Uterus (tissue), 4 donors: ENCODE data around the gene BCAS4. TPM values are rescaled to one million over a fixed set of nuclear protein-coding genes. Genes with fewer than 3 reads are reported as not detected.
A peak's percentile ranks its signal among the peaks of the same experiment; 100 is the strongest.
"Not testable (repeated sequence)": the region's sequence is repeated elsewhere in the genome, so short reads cannot be mapped to it uniquely, and the experiment has no call there.

ENCODE experiments used
- DNase-seq, 2 donors: peaks; one replicate each; pipeline ENCODE4 v3.0.0-alpha.2; 2019 to 2020
- H3K27ac ChIP-seq, 2 donors: fragments of 200-600 bp; sonication (generic); 1 replicate in 1 of 2; 2 replicates in 1 of 2; pipeline ENCODE4 v1.5.1; 2016 to 2018
- H3K27me3 ChIP-seq, 2 donors: fragments of 200-600 bp; sonication (generic); one replicate each; pipeline ENCODE4 v1.5.1; 2018 to 2019; ENCODE audit warnings: control low read depth in 1 of 2
- H3K36me3 ChIP-seq, 2 donors: fragments of 200-600 bp; sonication (generic); one replicate each; pipeline ENCODE4 v1.5.1; 2019; ENCODE audit warnings: control low read depth in 1 of 2
- H3K4me1 ChIP-seq, 2 donors: fragments of 200-600 bp; sonication (generic); one replicate each; pipeline ENCODE4 v1.5.1; 2018 to 2019; ENCODE audit warnings: control low read depth in 1 of 2
- H3K4me3 ChIP-seq, 2 donors: fragments of 200-600 bp; sonication (generic); 1 replicate in 1 of 2; 2 replicates in 1 of 2; pipeline ENCODE4 v1.5.1; 2018 to 2019; ENCODE audit warnings: mild to moderate bottlenecking in 1 of 2
- H3K9me3 ChIP-seq, 2 donors: fragments of 200-600 bp; sonication (generic); one replicate each; pipeline ENCODE4 v1.5.1; 2019; ENCODE audit warnings: control low read depth in 1 of 2
- CTCF ChIP-seq, 4 experiments: fragments of 200-600 bp in 2 of 4; fragments of 450-650 bp in 2 of 4; sonication (generic) in 2 of 4; IDR thresholded peaks; one replicate each; pipeline ENCODE4 v1.5.1; 2016 to 2019; ENCODE audit warnings: antibody characterized with exemption in 4 of 4, mild to moderate bottlenecking in 2 of 4, moderate library complexity in 1 of 4
- POLR2A ChIP-seq, 2 donors: fragments of 450-650 bp; IDR thresholded peaks; one replicate each; pipeline ENCODE4 v1.6.1; 2016; ENCODE audit warnings: antibody characterized with exemption in 2 of 2, mild to moderate bottlenecking in 1 of 2, moderate library complexity in 1 of 2
- intact Hi-C: fragments of 100-400 bp; cut with DNase I; formaldehyde crosslinking; loops from one replicate; pipeline ENCODE4 v1.15.1; 2023; ENCODE audit warnings: low total_unique reads
- total RNA-seq, 4 donors: library from RNA; depleted of rRNA in 3 of 4; stranded (reverse); fragments of >200 nt in 3 of 4; gene quantifications; one replicate each; pipeline versions ENCODE4 v1.1.0 to v1.2.4, GENCODE V29; 2014 to 2023
- donor health status: DM: yes; HTN: yes; CAD: no.

BCAS4 gene
- total RNA-seq, 4 donors from 2014 or later = under 0.01 to 9.1 (median 3.5) TPM; not detected in 1

GRCh38 chr20:50790651-50791277, 4.1 kb upstream of the BCAS4 start:
- no peak overlapping the region for H3K4me3 ChIP-seq
- peak; percentile 85 to 93 for DNase-seq

DNA sequence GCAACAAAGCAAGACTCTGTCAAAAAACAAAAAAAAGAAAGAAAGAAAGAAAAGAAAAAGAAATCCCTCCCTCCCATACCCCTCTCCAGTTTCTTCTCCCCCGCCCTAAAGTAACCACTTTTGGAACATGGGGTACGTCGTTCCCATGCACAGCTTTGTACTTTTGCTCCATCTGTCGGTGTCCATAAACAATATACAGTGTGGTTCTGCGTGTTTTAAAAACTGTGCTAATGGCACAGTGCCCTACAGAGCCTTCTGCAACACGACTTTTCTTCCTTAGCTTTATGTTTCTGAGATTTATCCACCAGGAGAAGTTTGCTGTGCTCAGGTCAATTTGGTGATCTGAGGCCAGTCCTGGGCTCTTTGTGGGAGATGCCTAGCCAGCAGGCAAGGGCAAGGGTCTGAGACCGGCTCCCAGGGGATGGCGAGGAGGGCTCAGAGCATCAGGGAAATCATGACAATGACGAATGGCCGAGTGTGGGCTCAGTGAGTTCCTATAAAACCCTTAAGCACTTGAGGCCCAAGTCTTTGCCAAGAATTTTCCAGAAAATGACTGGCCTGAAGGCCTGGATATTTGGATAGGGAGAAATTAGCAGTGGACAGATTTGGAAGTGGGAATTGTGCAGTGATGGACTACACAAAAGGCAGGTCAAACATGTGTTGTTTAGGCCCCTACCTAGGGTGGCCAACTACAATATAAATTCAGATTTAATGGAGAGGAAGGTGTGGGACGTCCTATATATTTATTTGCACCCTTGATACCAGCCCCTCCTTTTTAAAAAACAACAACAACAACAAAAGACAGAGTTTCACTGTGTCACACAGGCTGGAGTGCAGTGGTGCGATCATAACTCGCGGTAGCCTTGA, 1.9 kb upstream of the BCAS4 start:
- no peaks in the 10 kb centered on the region for H3K27me3 ChIP-seq
- DNase-seq = no peak
- peaks cover 6 to 9% of the 10 kb centered on the region in 2 donors for H3K4me1 ChIP-seq
- no peak overlapping the region for H3K4me3 ChIP-seq
- intact Hi-C loops = loop anchor here (10.0 kb wide), 1 partner anchor 132 kb away; no protein-coding TSS in a partner anchor
- peak overlapping the region in 1 of 2 donors; percentile 48 for H3K27ac ChIP-seq
- H3K36me3 ChIP-seq = no peaks in the 10 kb centered on the region
- H3K9me3 ChIP-seq = no peaks in the 10 kb centered on the region
- TF ChIP-seq POLR2A (IDR thresholded peaks at IDR 0.05) (no peak), CTCF (IDR thresholded peaks at IDR 0.05) (no peak)

More at GRCh38 chr20:50790651-50791277, 4.1 kb upstream of the BCAS4 start:
- TF ChIP-seq CTCF (IDR thresholded peaks at IDR 0.05) = peak; percentile 80 to 90 (median 83)
- TF ChIP-seq POLR2A (IDR thresholded peaks at IDR 0.05) = peak in 1 of 2 donors; percentile 28
- Histone ChIP-seq H3K4me1 (peaks cover 6 to 9% of the 10 kb centered on the region in 2 donors), H3K27ac (peak overlapping the region; percentile 89 to 94), H3K36me3 (no peaks in the 10 kb centered on the region), H3K9me3 (no peaks in the 10 kb centered on the region), H3K27me3 (no peaks in the 10 kb centered on the region)
- intact Hi-C loops = loop anchor here (10.0 kb wide), 1 partner anchor 134 kb away; no protein-coding TSS in a partner anchor

GRCh38 chr20:50793575-50794016, 1.3 kb upstream of the BCAS4 start:
- H3K27me3 ChIP-seq, H3K9me3 ChIP-seq, DNase-seq, H3K36me3 ChIP-seq, H3K4me3 ChIP-seq, H3K4me1 ChIP-seq: not testable (repeated sequence)
- peak overlapping the region in 1 of 2 donors; percentile 48 for H3K27ac ChIP-seq
- intact Hi-C loops = loop anchor here (10.0 kb wide), 1 partner anchor 131 kb away; no protein-coding TSS in a partner anchor
- peak in 1 of 4 experiments; percentile 28 for TF ChIP-seq CTCF (IDR thresholded peaks at IDR 0.05)

DNA sequence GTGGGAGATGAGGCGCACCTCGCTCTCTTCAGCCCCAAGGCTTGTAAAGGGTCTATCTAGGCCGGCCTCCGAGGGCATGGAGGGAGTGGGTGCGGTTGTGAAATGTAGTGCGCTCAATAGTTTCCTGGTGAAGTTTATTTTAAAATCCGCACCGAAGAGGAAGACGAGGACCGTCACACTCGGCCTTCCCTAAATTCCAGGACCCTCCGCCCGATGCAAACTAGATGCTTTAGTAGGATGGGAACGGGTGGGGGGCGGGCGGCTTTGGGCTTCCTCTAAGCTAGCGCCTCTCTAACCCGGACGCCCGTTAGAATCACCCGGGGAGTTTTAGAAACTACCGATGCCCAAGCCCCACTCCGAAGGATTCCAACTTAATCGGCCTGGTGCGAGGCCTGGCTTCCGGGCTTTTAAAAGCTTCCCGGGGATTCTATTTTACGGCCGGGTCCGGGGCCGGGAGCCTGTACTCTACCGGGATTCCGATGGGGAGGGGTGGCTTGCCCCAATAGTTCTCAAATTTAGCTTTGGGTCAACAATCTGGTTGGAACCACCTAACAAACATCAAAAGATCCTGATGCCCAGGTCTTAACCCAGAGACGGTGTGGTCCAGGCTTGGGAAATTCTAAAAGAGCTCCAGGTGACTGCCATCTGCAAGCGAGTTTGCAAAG, 548 bp upstream of the BCAS4 start:
- peak in 1 of 2 donors; percentile 34 for DNase-seq
- Histone ChIP-seq H3K36me3 (no peaks in the 10 kb centered on the region), H3K4me3 (peak overlapping the region; percentile 18 to 74), H3K27me3 (no peaks in the 10 kb centered on the region), H3K4me1 (peaks cover 6 to 9% of the 10 kb centered on the region in 2 donors), H3K27ac (peak overlapping the region; percentile 36 to 59), H3K9me3 (no peaks in the 10 kb centered on the region)
- intact Hi-C loops = loop anchor here (10.0 kb wide), 1 partner anchor 130 kb away; no protein-coding TSS in a partner anchor
- no peak for TF ChIP-seq CTCF (IDR thresholded peaks at IDR 0.05)
- TF ChIP-seq POLR2A (IDR thresholded peaks at IDR 0.05) = no peak
